GM23248 (cell line): ENCODE data around the gene NBL1. TPM values are rescaled to one million over a fixed set of nuclear protein-coding genes. Genes with fewer than 3 reads are reported as not detected.
"Not testable (repeated sequence)": the region's sequence is repeated elsewhere in the genome, so short reads cannot be mapped to it uniquely, and the experiment has no call there.

ENCODE experiments used
- DNase-seq: peaks from one replicate; pipeline ENCODE4 v3.0.0-alpha.2; 2015
- H2AFZ ChIP-seq: fragments of 200-600 bp; sonication (generic); 2 replicates; pipeline ENCODE4 v1.6.1; 2016; ENCODE audit warnings: antibody characterized with exemption
- H3F3A ChIP-seq: fragments of 200-600 bp; sonication (generic); 2 replicates; pipeline ENCODE4 v1.6.1; 2016; ENCODE audit warnings: mild to moderate bottlenecking, antibody characterized with exemption, mixed run types; ENCODE audit not compliant: insufficient read depth
- H3K27ac ChIP-seq: fragments of 200-600 bp; sonication (generic); 2 replicates; pipeline ENCODE4 v1.5.1; 2016; ENCODE audit warnings: mild to moderate bottlenecking
- H3K27me3 ChIP-seq: fragments of 200-600 bp; sonication (generic); replicated peaks from 2 replicates; pipeline ENCODE4 v1.6.1; 2016; ENCODE audit warnings: mild to moderate bottlenecking; ENCODE audit not compliant: insufficient read depth
- H3K36me3 ChIP-seq: fragments of 200-600 bp; sonication (generic); 2 replicates; pipeline ENCODE4 v1.6.1; 2016; ENCODE audit warnings: low read depth, mild to moderate bottlenecking
- H3K4me1 ChIP-seq: fragments of 200-600 bp; sonication (generic); 2 replicates; pipeline ENCODE4 v1.6.1; 2016; ENCODE audit warnings: mild to moderate bottlenecking; ENCODE audit not compliant: insufficient read depth
- H3K4me2 ChIP-seq: fragments of 200-600 bp; sonication (generic); one replicate; pipeline ENCODE4 v1.6.1; 2016; ENCODE audit warnings: mild to moderate bottlenecking; ENCODE audit not compliant: unreplicated experiment
- H3K4me3 ChIP-seq: fragments of 200-600 bp; sonication (generic); 2 replicates; pipeline ENCODE4 v1.5.1; 2016; ENCODE audit warnings: mild to moderate bottlenecking
- H3K79me2 ChIP-seq: fragments of 200-600 bp; sonication (generic); 2 replicates; pipeline ENCODE4 v1.6.1; 2016; ENCODE audit warnings: mild to moderate bottlenecking; ENCODE audit not compliant: insufficient read depth
- H3K9ac ChIP-seq: fragments of 200-600 bp; sonication (generic); 2 replicates; pipeline ENCODE4 v1.6.1; 2016; ENCODE audit warnings: mild to moderate bottlenecking
- H3K9me2 ChIP-seq: fragments of 200-600 bp; sonication (generic); 2 replicates; pipeline ENCODE4 v1.6.1; 2016; ENCODE audit warnings: mixed run types, mild to moderate bottlenecking, moderate library complexity; ENCODE audit not compliant: insufficient read depth
- H3K9me3 ChIP-seq: fragments of 200-600 bp; sonication (generic); one replicate; pipeline ENCODE4 v1.6.1; 2017; ENCODE audit warnings: low read depth
- H4K20me1 ChIP-seq: fragments of 200-600 bp; sonication (generic); 2 replicates; pipeline ENCODE4 v1.6.0; 2016; ENCODE audit not compliant: insufficient read depth
- EZH2 ChIP-seq: fragments of 200-600 bp; sonication (generic); IDR thresholded peaks from 2 replicates; pipeline ENCODE4 v1.6.1; 2018; ENCODE audit warnings: antibody characterized with exemption, mild to moderate bottlenecking; ENCODE audit not compliant: insufficient read depth, poor library complexity, severe bottlenecking
- EZH2phosphoT487 ChIP-seq: fragments of 200-600 bp; sonication (generic); IDR thresholded peaks from 2 replicates; pipeline ENCODE4 v1.6.1; 2018; ENCODE audit warnings: antibody characterized with exemption, moderate library complexity, mild to moderate bottlenecking, low read depth; ENCODE audit not compliant: insufficient read depth
- WGBS, 2 experiments: methylation state at CpG; one replicate each; pipeline ENCODE4 v1.1.6; 2015 to 2017; ENCODE audit warnings: low lambda C conversion rate in 2 of 2, low coverage in 1 of 2; ENCODE audit errors: missing lambda C conversion rate in 2 of 2; 5-methylcytosine and 5-hydroxymethylcytosine counted together
- in situ Hi-C: fragments of 300-500 bp; cut with MboI; formaldehyde crosslinking; loops from 2 replicates; pipeline ENCODE4 v1.15.0; 2020
- polyA plus RNA-seq: library from polyadenylated mRNA; unstranded; fragments of >200 nt; fragmentation: Nextera tagmentation; extraction: Ambion mirVana; gene quantifications from 2 replicates; pipeline ENCODE4 v1.2.1, GENCODE V29; 2016
- total RNA-seq: library from RNA; depleted of rRNA; stranded (reverse); fragments of >200 nt; shearing (Covaris generic); gene quantifications from 2 replicates; pipeline ENCODE4 v1.2.3, GENCODE V29; 2014

Gene NBL1
- total and polyA plus RNA-seq, 2 experiments from 2014 or later = 239 to 290 TPM

GRCh38 chr1:19636065-19636464 is 8.0 kb upstream of the NBL1 start:
- in situ Hi-C loops = no loop called here
- Histone ChIP-seq H3K4me3 (no peak overlapping the region), H3K4me1 (no peaks in the 10 kb centered on the region; the same call in 1 of the 2 replicates), H3F3A (no peaks in the 10 kb centered on the region), H2AFZ (no peak overlapping the region), H3K9ac (no peak overlapping the region), H3K9me3 (no peaks in the 10 kb centered on the region), H4K20me1 (no peaks in the 10 kb centered on the region), H3K27ac (no peak overlapping the region), H3K27me3 (no peaks in the 10 kb centered on the region), H3K79me2 (no peaks in the 10 kb centered on the region), H3K4me2 (no peak overlapping the region), H3K9me2 (no peaks in the 10 kb centered on the region), H3K36me3 (no peaks in the 10 kb centered on the region)
- 79 to 84% methylated on average over 5 of the region's 5 CpGs for WGBS, 2 experiments
- DNase-seq = no peak
- TF ChIP-seq EZH2 = no peak
- TF ChIP-seq EZH2phosphoT487 = no peak

GRCh38 chr1:19636749-19637148 is 7.4 kb upstream of the NBL1 start:
- H3K9ac ChIP-seq, H3K36me3 ChIP-seq, H3K4me2 ChIP-seq, H3K4me1 ChIP-seq, H3K9me3 ChIP-seq, H3K9me2 ChIP-seq, H3F3A ChIP-seq, H3K27ac ChIP-seq, H4K20me1 ChIP-seq, H3K4me3 ChIP-seq, H2AFZ ChIP-seq, DNase-seq, in situ Hi-C loops, H3K27me3 ChIP-seq, H3K79me2 ChIP-seq: not testable (repeated sequence)
- 84 to 87% methylated on average over 10 of the region's 10 CpGs for WGBS, 2 experiments

GRCh38 chr1:19637606-19638005 is 6.5 kb upstream of the NBL1 start:
- H3F3A ChIP-seq = peaks cover 4% of the 10 kb centered on the region; the same call in 1 of the 2 replicates

DNA sequence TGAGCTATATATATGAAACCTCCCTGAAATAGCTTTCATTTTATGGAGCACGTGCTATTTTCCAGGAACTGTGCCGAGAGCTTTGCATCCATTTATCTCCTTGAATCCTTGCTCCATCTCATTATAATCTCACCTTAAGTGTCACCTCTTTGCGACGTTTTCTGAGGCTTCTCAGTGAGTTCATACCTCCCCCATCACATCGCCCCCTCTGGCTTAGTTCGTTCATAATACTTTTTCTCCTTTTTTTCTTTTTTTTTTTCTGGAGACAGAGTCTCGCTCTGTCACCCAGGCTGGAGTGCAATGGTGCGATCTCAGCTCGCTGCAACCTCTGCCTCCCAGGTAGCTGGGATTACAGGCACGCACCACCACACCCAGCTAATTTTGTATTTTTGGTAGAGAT is 4.9 kb upstream of the NBL1 start:
- H3K9me2 ChIP-seq, H2AFZ ChIP-seq, H3F3A ChIP-seq, DNase-seq, H3K27me3 ChIP-seq, H4K20me1 ChIP-seq, H3K4me1 ChIP-seq, H3K9ac ChIP-seq, in situ Hi-C loops, H3K36me3 ChIP-seq, H3K4me3 ChIP-seq, H3K27ac ChIP-seq, H3K4me2 ChIP-seq, H3K9me3 ChIP-seq, H3K79me2 ChIP-seq: not testable (repeated sequence)
- 76 to 81% methylated on average over 9 to 10 of the region's 10 CpGs for WGBS, 2 experiments

More at GRCh38 chr1:19637606-19638005, 6.5 kb upstream of the NBL1 start:
- H3K4me3 ChIP-seq = no peak overlapping the region
- H3K79me2 ChIP-seq = no peaks in the 10 kb centered on the region
- H3K9me2 ChIP-seq = no peaks in the 10 kb centered on the region
- no peak overlapping the region for H3K4me2 ChIP-seq
- no peak overlapping the region for H2AFZ ChIP-seq
- 90 to 94% methylated on average over 10 of the region's 10 CpGs for WGBS, 2 experiments
- no peak overlapping the region for H3K9ac ChIP-seq
- H3K27ac ChIP-seq = no peak overlapping the region
- in situ Hi-C loops = no loop called here
- H3K9me3 ChIP-seq = no peaks in the 10 kb centered on the region
- no peak for DNase-seq
- H3K27me3 ChIP-seq = no peaks in the 10 kb centered on the region
- no peaks in the 10 kb centered on the region for H4K20me1 ChIP-seq
- H3K4me1 ChIP-seq = no peaks in the 10 kb centered on the region; the same call in 1 of the 2 replicates
- TF ChIP-seq EZH2phosphoT487 (no peak), EZH2 (no peak)
- no peaks in the 10 kb centered on the region for H3K36me3 ChIP-seq

- peaks cover 12% of the 10 kb centered on the region for H3K79me2 ChIP-seq
- no peak for TF ChIP-seq EZH2phosphoT487
- no peak for TF ChIP-seq EZH2
- peak; percentile 67 for DNase-seq
- peaks cover 9% of the 10 kb centered on the region; the same call in 1 of the 2 replicates for H3K4me1 ChIP-seq
- WGBS, 2 experiments = 31 to 33% methylated on average over 3 of the region's 3 CpGs
- H3K27me3 ChIP-seq = no peaks in the 10 kb centered on the region
- no peaks in the 10 kb centered on the region for H3K36me3 ChIP-seq
- no peaks in the 10 kb centered on the region for H3K9me2 ChIP-seq
- in situ Hi-C loops = loop anchor here (10.0 kb wide), 1 partner anchor 245 kb away; no protein-coding TSS in a partner anchor
- peaks cover 8% of the 10 kb centered on the region; the same call in 1 of the 2 replicates for H3F3A ChIP-seq
- no peak overlapping the region for H2AFZ ChIP-seq
- H3K27ac ChIP-seq = no peak overlapping the region
- no peaks in the 10 kb centered on the region for H3K9me3 ChIP-seq
- H3K4me3 ChIP-seq = no peak overlapping the region
- no peak overlapping the region for H3K4me2 ChIP-seq
- H3K9ac ChIP-seq = no peak overlapping the region
- H4K20me1 ChIP-seq = no peaks in the 10 kb centered on the region
These were observed 4.1 kb upstream of the NBL1 start for GRCh38 chr1:19639999-19640362.
